ENCODE measurements around the gene INAFM1.

- no peak for TF ChIP-seq POLR2A (IDR thresholded peaks at IDR 0.05; ENCODE audit: low read length)
- TF ChIP-seq GATA1 (IDR thresholded peaks at IDR 0.05; ENCODE audit: low read depth, low read length) = no peak
These were observed 14.2 kb upstream of the INAFM1 start for GRCh38 chr19:47260476-47260875.
